Transverse colon (tissue), 4 donors: ENCODE measurements around the gene UBAC1. TPM values are rescaled to one million over a fixed set of nuclear protein-coding genes. Genes with fewer than 3 reads are reported as not detected.

Experiments
- DNase-seq: peaks from one replicate; pipeline ENCODE4 v3.0.0-alpha.2; 2019
- H3K27ac ChIP-seq, 4 donors: fragments of 200-600 bp; sonication (generic); 2 replicates each; pipeline ENCODE4 v1.5.1; 2016 to 2018; ENCODE audit warnings: inconsistent platforms in 4 of 4
- H3K27me3 ChIP-seq: fragments of 200-600 bp; sonication (generic); 2 replicates; pipeline ENCODE4 v1.5.1; 2017; ENCODE audit warnings: inconsistent platforms
- H3K36me3 ChIP-seq, 4 donors: fragments of 200-600 bp; sonication (generic); 2 replicates each; pipeline ENCODE4 v1.5.1; 2017 to 2019; ENCODE audit warnings: inconsistent platforms in 4 of 4
- H3K4me1 ChIP-seq, 4 donors: fragments of 200-600 bp; sonication (generic); 2 replicates each; pipeline ENCODE4 v1.5.1; 2017 to 2020; ENCODE audit warnings: inconsistent platforms in 4 of 4
- H3K4me3 ChIP-seq, 4 donors: fragments of 200-600 bp; sonication (generic); 1 replicate in 1 of 4; 2 replicates in 3 of 4; pipeline versions ENCODE4 v1.5.1 to v1.6.1; 2017 to 2019; ENCODE audit warnings: inconsistent platforms in 4 of 4
- H3K9me3 ChIP-seq, 2 donors: fragments of 200-600 bp; sonication (generic); 2 replicates each; pipeline ENCODE4 v1.5.1; 2017 to 2019; ENCODE audit warnings: inconsistent platforms in 2 of 2
- CTCF ChIP-seq, 5 experiments: fragments of 200-600 bp in 3 of 5; fragments of 450-650 bp in 2 of 5; sonication (generic) in 3 of 5; IDR thresholded peaks; 1 replicate in 2 of 5; 2 replicates in 3 of 5; pipeline ENCODE4 v1.5.1; 2016 to 2017; ENCODE audit warnings: antibody characterized with exemption in 5 of 5, inconsistent platforms in 3 of 5, mild to moderate bottlenecking in 2 of 5, moderate library complexity in 1 of 5
- EP300 ChIP-seq: sonication (generic); formaldehyde crosslinking; IDR thresholded peaks from one replicate; pipeline ENCODE4 v1.6.1; 2017; ENCODE audit warnings: antibody characterized with exemption, low read depth
- POLR2A ChIP-seq: fragments of 450-650 bp; IDR thresholded peaks from one replicate; pipeline ENCODE4 v1.6.1; 2016; ENCODE audit warnings: antibody characterized with exemption, mild to moderate bottlenecking, moderate library complexity
- POLR2AphosphoS5 ChIP-seq, 3 donors: sonication (generic); formaldehyde crosslinking; IDR thresholded peaks; one replicate each; pipeline ENCODE4 v1.6.1; 2016; ENCODE audit warnings: antibody characterized with exemption in 3 of 3
- WGBS, 2 donors: methylation state at CpG; one replicate each; pipeline ENCODE4 v1.1.5; 2018; ENCODE audit warnings: low coverage in 1 of 2; 5-methylcytosine and 5-hydroxymethylcytosine counted together
- in situ Hi-C, 4 donors: fragments of 200-750 bp; cut with MboI; loops; one replicate each; pipeline versions ENCODE4 v1.15.0 to v1.15.1; 2017; ENCODE audit warnings: low sequenced_read_pairs in 3 of 4, low pct_ligation_motif_present in 1 of 4, low pct_unique_long_range_greater_than_20kb in 1 of 4
- intact Hi-C: fragments of 100-400 bp; cut with DNase I; formaldehyde crosslinking; loops from one replicate; pipeline ENCODE4 v1.15.1; 2023; ENCODE audit warnings: low total_unique reads
- total RNA-seq, 4 donors: library from RNA; depleted of rRNA; stranded (reverse); fragments of >200 nt; gene quantifications; one replicate each; pipeline ENCODE4 v1.1.0, GENCODE V29; 2016

UBAC1 gene
- total RNA-seq, 4 donors from 2014 or later = 42.6 to 91.9 (median 62.9) TPM

GRCh38 chr9:135925496-135926133 is 35.6 kb downstream of the UBAC1 start:
- intact Hi-C loops = no loop called here

GRCh38 chr9:135924628-135925338 is 36.4 kb downstream of the UBAC1 start:
- intact Hi-C loops = no loop called here
- WGBS, 2 donors = 80 to 86% methylated on average over 1 to 27 of the region's 27 CpGs
- DNase-seq = no peak

More at GRCh38 chr9:135925496-135926133, 35.6 kb downstream of the UBAC1 start:
- DNase-seq = no peak
- in situ Hi-C loops = no loop called here
- no peaks in the 10 kb centered on the region for H3K27me3 ChIP-seq
- no peaks in the 10 kb centered on the region for H3K9me3 ChIP-seq
- H3K4me3 ChIP-seq = no peak overlapping the region
- no peak overlapping the region for H3K27ac ChIP-seq
- peaks cover 0 to 5% (median 0%) of the 10 kb centered on the region in 4 donors for H3K36me3 ChIP-seq
- H3K4me1 ChIP-seq = no peaks in the 10 kb centered on the region
- 89 to 90% methylated on average over 2 to 19 of the region's 19 CpGs for WGBS, 2 donors
- TF ChIP-seq POLR2A (no peak), POLR2AphosphoS5 (IDR thresholded peaks at IDR 0.05) (no peak), EP300 (no peak), CTCF (IDR thresholded peaks at IDR 0.05) (no peak)

GRCh38 chr9:135923508-135923907 is 37.7 kb downstream of the UBAC1 start:
- H3K4me3 ChIP-seq = no peak overlapping the region
- H3K4me1 ChIP-seq = no peaks in the 10 kb centered on the region
- peaks cover 0 to 6% of the 10 kb centered on the region in 2 donors for H3K9me3 ChIP-seq
- intact Hi-C loops = no loop called here
- no peak for DNase-seq
- H3K27me3 ChIP-seq = no peaks in the 10 kb centered on the region
- in situ Hi-C loops = no loop called here
- peaks cover 0 to 5% (median 0%) of the 10 kb centered on the region in 4 donors for H3K36me3 ChIP-seq
- H3K27ac ChIP-seq = no peak overlapping the region
- WGBS, 2 donors = 96 to 100% methylated on average over 1 to 13 of the region's 13 CpGs
- TF ChIP-seq EP300 (no peak), POLR2A (no peak), CTCF (IDR thresholded peaks at IDR 0.05) (no peak), POLR2AphosphoS5 (IDR thresholded peaks at IDR 0.05) (no peak)

More at GRCh38 chr9:135924628-135925338, 36.4 kb downstream of the UBAC1 start:
- Histone ChIP-seq H3K9me3 (no peaks in the 10 kb centered on the region), H3K36me3 (peaks cover 0 to 5% (median 0%) of the 10 kb centered on the region in 4 donors), H3K27me3 (no peaks in the 10 kb centered on the region), H3K4me3 (no peak overlapping the region), H3K27ac (no peak overlapping the region), H3K4me1 (no peaks in the 10 kb centered on the region)
- no peak for TF ChIP-seq POLR2A
- TF ChIP-seq EP300 = no peak
- no peak for TF ChIP-seq CTCF (IDR thresholded peaks at IDR 0.05)
- TF ChIP-seq POLR2AphosphoS5 (IDR thresholded peaks at IDR 0.05) = no peak
- in situ Hi-C loops = no loop called here

DNA sequence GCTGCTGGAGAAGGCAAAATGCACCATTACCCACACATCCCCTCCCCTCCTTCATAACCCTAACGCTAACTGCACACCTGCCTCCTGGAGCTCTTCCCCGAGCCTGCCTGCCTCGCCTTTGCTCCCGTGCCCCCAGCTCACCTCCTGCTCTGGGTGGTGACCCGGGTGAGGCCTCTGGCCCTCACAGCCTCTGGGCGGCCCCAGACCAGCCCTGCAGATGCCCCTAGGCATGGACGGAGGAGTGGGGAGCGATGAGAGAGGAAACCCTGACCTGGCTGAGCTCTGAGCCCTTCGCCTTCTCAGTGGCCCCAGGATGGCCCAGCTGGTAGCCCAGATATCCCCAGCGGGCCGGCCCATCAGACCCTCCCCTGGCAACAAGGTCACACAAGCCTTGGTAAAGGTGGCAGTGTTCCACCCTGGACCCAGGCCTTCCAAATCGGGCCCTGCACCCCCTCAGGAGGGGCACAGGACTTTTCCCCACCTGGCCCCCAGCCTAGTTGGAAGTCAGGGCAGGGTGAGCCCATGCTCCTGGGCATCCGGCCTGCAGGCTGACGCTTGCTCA is 39.3 kb downstream of the UBAC1 start:
- intact Hi-C loops = no loop called here
- TF ChIP-seq POLR2A (no peak), EP300 (no peak), POLR2AphosphoS5 (IDR thresholded peaks at IDR 0.05) (no peak), CTCF (IDR thresholded peaks at IDR 0.05) (no peak)
- Histone ChIP-seq H3K27me3 (no peaks in the 10 kb centered on the region), H3K9me3 (peaks cover 14 to 21% of the 10 kb centered on the region in 2 donors), H3K4me1 (no peaks in the 10 kb centered on the region), H3K36me3 (peaks cover 0 to 5% (median 0%) of the 10 kb centered on the region in 4 donors), H3K4me3 (no peak overlapping the region), H3K27ac (no peak overlapping the region)
- in situ Hi-C loops = no loop called here
- DNase-seq = no peak
- 80 to 82% methylated on average over 1 to 14 of the region's 14 CpGs for WGBS, 2 donors
